Heart left ventricle (tissue), 13 donors: ENCODE data around the gene ACOX1.

Experiments
- CTCF ChIP-seq, 12 donors: fragments of 200-600 bp; sonication (generic) in 4 of 12; IDR thresholded peaks; one replicate each; pipeline versions ENCODE4 v1.5.0 to v1.8.0; 2018 to 2022; ENCODE audit warnings: antibody characterized with exemption in 12 of 12, mild to moderate bottlenecking in 5 of 12
- POLR2A ChIP-seq, 2 donors: fragments of 450-650 bp; IDR thresholded peaks; one replicate each; pipeline ENCODE4 v1.6.1; 2017; ENCODE audit warnings: antibody characterized with exemption in 2 of 2, mild to moderate bottlenecking in 2 of 2, moderate library complexity in 2 of 2
- donor health status: ischemic (EF 13 %, LVEDD 7.1; RV severe dilation, severe dysfunction).
- donor health status: DM: no; HTN: yes; CAD: no.
- donor health status: DM: no; HTN: no; CAD: no.
- donor health status: ischemic (EF 25% LVEDD 6.9; RV normal size, moderate dysfunction).
- donor health status: ischemic (EF 25% LVEDD 5.7; RV mildly dilated, moderate dysfunction).
- donor health status: ischemic (EF 35%, LVEDD 5.7; RV mildly dilated, moderate dysfunction).
- donor health status: nonischemic (EF 11% LVEDD 7.7; RV severe dilation, severe dysfunction).
- donor health status: DM: yes; HTN: yes; CAD: no.
- donor health status: PGD.
- donor health status: ischemic (EF 29% LVEDD 5.4; RV normal size, mild dysfunction).
- donor health status: nonischemic (EF 23%, LVEDD 6.1; RV moderate dilation, normal function).

GRCh38 chr17:76018801-76019200, 39.8 kb upstream of the ACOX1 start:
- TF ChIP-seq CTCF (IDR thresholded peaks at IDR 0.05) (no peak), POLR2A (IDR thresholded peaks at IDR 0.05) (no peak)
